Measurements from ENCODE around the gene SUPT3H. TPM values are rescaled to one million over a fixed set of nuclear protein-coding genes. Genes with fewer than 3 reads are reported as not detected.
A peak's percentile ranks its signal among the peaks of the same experiment; 100 is the strongest.

SUPT3H gene
- total RNA-seq, 1 experiment from 2014 or later, result 7.5 TPM

- DNase-seq (ENCODE audit: low spot score), result no peak
Measured at GRCh38 chr6:45388328-45388727, 10.6 kb upstream of the SUPT3H start.

- DNase-seq (ENCODE audit: low spot score), result no peak
Measured at GRCh38 chr6:45387236-45387635, 9.5 kb upstream of the SUPT3H start.

GRCh38 chr6:45386501-45386900, 8.8 kb upstream of the SUPT3H start:
- no peak for DNase-seq (ENCODE audit: low spot score)

GRCh38 chr6:45382391-45382790, 4.7 kb upstream of the SUPT3H start:
- DNase-seq (ENCODE audit: low spot score), result no peak

- no peak for DNase-seq (ENCODE audit: low spot score)
Measured at GRCh38 chr6:45378334-45378926, 696 bp upstream of the SUPT3H start.

GRCh38 chr6:45377043-45377553, 636 bp downstream of the SUPT3H start:
- peak; percentile 11 for DNase-seq (ENCODE audit: low spot score)

GRCh38 chr6:45376310-45377042, 1.3 kb downstream of the SUPT3H start:
- no peak for DNase-seq (ENCODE audit: low spot score)

GRCh38 chr6:45375449-45375848, 2.3 kb downstream of the SUPT3H start:
- no peak for DNase-seq (ENCODE audit: low spot score)

- DNase-seq (ENCODE audit: low spot score), result no peak
Measured at GRCh38 chr6:45371924-45372573, 5.7 kb downstream of the SUPT3H start.

- DNase-seq (ENCODE audit: low spot score), result peak; percentile 16
Measured at GRCh38 chr6:45369870-45370269, 7.9 kb downstream of the SUPT3H start.

- DNase-seq (ENCODE audit: low spot score), result no peak
Measured at GRCh38 chr6:45367999-45368398, 9.7 kb downstream of the SUPT3H start.

GRCh38 chr6:45366534-45366933, 11.2 kb downstream of the SUPT3H start:
- DNase-seq (ENCODE audit: low spot score), result no peak

GRCh38 chr6:45365036-45365435, 12.7 kb downstream of the SUPT3H start:
- no peak for DNase-seq (ENCODE audit: low spot score)

- DNase-seq (ENCODE audit: low spot score), result no peak
Measured at GRCh38 chr6:45364466-45364865, 13.3 kb downstream of the SUPT3H start.

GRCh38 chr6:45353654-45354053, 24.1 kb downstream of the SUPT3H start:
- DNase-seq (ENCODE audit: low spot score), result no peak

- DNase-seq (ENCODE audit: low spot score), result no peak
Measured at GRCh38 chr6:45351667-45352066, 26.1 kb downstream of the SUPT3H start.

GRCh38 chr6:45351076-45351475, 26.7 kb downstream of the SUPT3H start:
- no peak for DNase-seq (ENCODE audit: low spot score)

- DNase-seq (ENCODE audit: low spot score), result peak; percentile 20
Measured at GRCh38 chr6:45350186-45350710, 27.5 kb downstream of the SUPT3H start.

GRCh38 chr6:45344900-45345299, 32.8 kb downstream of the SUPT3H start:
- DNase-seq (ENCODE audit: low spot score), result no peak

GRCh38 chr6:45328523-45328922, 49.2 kb downstream of the SUPT3H start:
- DNase-seq (ENCODE audit: low spot score), result no peak

- peak; percentile 98 for DNase-seq (ENCODE audit: low spot score)
Measured at GRCh38 chr6:45327956-45328522, 49.7 kb downstream of the SUPT3H start, which contains the start of gene RUNX2. TSS of gene RUNX2 (plus strand) at chr6:45328330. CDS start at chr6:45328727, 397 bp downstream.
